GM18873 (cell line): ENCODE results near the gene KCNG4.

Experiments used
- ATAC-seq: cut with Tn5 transposase; IDR thresholded peaks from one replicate; pipeline ENCODE4 v1.9.1; 2021; ENCODE audit warnings: mild to moderate bottlenecking, moderate library complexity, moderate number of reproducible peaks; ENCODE audit not compliant: unreplicated experiment, low FRiP score

KCNG4 gene

DNA sequence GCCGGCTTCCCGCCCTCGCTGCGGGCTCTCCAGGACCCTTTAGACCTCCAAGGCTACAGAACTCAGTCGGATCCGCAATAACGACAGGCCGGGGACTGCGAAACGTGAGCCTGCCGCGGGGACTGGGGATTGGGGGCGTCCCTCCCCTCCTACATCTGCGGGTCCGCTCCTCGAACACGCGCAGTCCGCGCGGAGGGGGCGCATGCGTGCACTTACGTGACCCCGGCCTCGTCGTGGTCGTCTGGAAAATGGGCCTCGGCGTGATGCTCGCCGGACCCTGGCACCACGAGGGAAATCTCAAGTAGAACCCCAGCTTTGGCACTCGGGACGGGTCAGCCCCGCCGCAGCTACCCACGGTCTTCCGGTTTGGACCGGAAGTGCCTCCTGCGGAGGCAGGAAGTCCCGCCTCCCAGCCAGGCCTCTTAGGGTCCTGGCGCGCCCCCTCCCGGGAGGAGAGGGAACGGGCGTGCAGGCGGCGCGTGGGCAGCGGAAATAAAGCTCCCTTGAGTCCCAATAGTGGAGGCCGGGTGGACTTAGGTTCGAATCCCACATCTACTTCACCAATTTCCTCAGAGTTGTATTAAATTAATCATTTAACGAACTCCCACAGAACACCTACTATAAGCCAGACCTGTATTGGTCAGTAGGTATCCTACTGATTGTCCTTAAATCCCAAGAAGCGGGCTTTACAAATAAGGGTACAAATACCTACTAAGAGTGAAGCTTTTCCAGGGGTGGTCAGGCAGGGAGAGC lies 53.0 kb downstream of the KCNG4 start, which contains the start of gene TAF1C:
Gene TAF1C (minus strand): TSS at position 373 of the 753 bp plus-strand sequence. CDS start 2,069 bp downstream, outside the sequence.
- peak; percentile 47 for ATAC-seq

DNA sequence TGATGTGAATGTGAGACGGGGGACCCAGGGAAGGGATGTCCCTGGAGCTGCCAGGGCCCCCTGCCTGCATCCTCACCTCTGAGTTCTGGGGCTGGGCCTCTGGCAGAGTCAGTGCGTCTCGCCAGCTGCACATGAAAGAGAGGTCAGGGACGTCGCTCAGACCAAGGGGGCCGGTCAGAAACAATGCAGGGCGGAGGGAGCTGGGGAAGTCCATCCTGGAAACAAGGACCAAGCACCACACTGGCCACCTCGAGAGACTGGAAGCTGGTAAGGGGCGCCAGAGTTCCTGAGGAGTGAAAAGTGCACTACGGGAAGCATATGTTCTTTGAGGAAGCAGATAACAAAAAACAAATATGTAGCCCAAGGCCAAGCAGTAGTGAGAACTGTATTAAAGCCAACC lies 55.0 kb downstream of the KCNG4 start:
- ATAC-seq, result no peak

DNA sequence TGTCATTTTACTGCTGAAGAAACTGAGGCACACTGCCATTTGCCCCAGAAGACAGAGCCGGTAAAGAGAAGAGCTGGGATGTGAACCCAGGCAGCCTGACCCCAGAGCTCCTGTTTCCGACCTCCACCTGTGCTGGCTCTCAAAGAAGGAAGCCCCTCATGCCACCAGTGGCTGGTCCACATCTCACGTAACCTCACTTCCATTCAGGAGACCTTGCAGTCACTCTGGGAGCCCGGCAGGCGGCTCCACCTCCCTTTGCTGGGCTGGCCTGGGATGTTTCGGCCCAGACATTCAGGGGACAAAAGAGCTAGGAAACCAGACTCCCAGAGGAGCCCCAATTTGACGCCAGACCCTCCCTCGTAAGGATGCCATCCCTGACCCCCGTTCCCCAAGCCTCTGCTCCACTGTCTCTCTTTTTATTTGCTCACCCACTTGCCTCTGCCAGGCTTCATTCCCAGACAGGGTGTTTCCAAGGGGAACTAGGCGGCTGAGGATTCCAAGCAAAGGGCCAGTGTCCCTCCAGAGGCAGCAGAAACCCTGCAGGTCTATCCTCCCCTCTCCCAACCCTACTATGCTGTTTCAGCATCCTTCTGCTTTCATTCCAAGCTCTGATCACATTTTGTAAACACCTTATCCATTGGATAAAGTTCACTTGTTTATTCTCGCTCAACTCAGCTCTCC lies 55.8 kb downstream of the KCNG4 start:
- ATAC-seq, result no peak

DNA sequence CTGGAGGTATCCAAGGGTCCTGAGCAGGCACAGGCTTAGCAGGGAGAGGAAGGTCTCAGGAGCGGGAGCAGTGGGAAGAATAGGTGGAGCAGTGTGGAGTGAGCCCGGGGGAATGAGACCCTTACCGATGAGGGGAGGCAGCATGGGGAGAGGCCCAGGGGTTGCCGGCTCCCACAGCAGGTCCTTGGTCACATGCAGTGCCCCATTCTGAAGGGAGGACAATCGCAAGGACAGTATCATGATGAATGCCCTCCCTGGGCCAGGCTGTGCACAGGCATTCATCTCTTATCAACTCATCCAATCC lies 56.3 kb downstream of the KCNG4 start:
- ATAC-seq, result no peak

DNA sequence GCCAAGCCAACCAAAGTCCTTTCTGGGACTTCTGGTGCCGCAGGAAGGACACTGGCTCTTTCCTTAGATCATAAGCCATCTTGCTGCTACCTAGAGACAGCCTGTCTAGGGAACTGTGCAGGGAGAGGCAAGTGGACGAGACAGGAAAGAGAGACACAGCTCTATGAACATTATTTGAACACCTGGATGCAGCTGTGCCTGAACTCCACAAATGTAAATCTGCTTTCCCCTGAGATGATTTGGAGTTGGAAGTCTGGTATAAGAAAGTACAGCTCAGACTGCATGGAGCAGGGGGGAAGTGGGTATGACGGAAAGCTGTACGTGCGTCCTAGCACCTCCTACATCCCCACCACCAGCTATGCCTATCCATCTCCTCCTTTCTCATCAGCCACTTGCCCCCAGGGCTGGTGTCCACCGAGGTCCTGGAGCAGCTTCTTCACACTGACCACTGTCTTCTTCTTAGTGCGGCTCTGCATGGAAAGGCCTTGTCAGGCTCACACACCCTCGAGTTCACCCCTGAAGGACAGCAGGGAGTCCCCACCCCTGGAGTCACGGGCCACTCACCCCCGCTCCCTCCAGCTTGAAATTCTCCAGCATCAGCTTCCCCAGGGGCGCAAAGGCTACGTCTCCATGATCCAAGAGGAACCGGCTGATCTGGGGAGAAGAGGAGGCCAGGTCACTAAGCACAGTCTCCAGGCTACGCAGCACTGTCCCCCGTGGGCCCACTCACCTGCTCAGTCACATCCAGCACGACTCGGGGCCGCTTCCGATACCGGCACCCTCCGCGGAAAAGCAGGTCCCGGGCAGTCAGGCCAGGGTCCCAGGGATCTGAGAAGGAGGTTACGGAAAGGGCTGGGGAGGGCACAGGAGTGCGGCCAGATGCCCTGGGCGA lies 56.9 kb downstream of the KCNG4 start:
- no peak for ATAC-seq

DNA sequence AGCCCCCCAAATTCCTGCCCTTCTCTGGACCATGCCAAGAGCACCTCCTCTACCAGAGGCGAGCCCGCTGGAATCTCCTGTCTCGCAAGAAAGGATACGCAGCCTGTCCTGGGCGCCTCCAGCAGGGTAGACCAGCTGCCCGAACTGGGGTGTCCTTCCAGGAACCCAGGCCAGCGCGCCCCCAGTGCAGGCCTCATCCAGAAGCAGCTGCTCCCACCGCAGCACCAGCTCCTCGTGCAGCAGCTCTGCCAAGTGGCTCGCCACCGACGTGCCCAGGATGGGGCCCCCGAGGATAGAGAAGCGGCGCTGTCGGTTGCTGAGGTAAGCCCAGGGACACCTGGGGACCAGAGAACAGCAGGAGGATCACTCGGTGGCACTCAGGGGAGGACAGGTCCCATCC lies 57.7 kb downstream of the KCNG4 start:
- no peak for ATAC-seq

DNA sequence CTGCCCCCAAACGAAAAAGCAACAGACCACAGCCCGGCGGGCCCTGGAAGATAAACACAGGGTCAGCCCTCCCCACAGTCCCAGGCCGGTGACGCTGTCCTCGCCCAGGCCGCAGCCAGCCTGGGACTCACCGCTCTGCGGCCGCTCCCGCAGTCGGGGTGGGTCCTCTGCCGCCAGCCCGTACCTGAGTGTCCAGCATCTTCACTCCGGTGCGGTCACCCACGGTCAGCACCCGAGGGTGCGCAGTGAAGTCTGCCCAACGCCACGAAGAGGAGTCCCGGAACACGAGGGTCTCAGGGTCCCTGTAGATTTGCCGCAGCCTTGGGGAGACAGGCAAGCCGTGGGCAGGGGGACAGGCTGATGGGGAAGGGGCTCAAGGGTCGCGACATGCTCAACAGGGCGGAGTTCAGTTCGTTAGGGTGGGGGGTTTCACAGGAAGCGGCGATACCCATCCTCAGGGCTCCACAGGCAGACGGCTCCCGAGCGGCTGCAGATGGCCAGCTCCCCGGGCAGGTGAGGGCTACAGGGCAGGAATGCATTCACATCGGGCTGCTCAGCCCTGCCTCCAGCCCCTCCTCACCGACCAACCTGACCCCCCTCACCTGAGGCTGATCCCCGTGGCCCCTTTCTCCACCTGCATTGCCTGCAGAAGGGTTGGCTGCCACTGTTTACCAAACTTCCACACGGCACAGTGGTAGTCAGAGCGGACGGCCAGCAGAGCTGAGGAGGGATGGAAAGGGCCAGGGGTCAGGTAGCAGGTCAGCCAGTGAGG lies 58.5 kb downstream of the KCNG4 start:
- no peak for ATAC-seq

DNA sequence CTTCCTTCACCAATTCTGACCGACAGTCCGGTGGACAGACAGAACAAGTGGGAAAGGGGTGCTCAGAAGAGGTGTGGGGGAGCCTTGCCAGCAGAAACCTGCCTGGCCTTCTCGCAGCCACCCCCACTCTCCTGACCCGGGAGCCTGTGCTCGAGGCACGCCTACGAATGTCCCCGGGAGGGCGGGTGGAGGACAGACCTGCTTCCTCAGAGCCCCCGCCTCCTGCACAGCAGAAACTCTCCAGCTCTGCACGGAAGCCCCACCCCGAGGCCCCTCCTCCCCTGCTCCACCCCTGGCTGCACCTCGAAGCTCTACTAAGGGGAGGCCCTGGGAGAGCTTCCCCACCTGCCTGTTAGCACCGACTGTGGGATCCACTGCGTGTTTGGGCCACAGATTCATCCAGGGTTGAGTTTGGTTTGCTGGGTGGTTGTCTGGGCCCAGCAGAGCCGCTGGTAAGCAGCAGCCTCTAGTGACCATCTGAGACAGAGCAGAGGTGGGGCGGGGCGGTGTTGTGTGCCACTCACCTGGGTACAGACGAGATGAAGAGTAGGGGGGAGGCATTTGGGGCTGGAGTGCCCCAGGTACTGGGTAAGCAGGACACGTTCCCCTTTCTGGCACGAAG lies 59.2 kb downstream of the KCNG4 start:
- no peak for ATAC-seq

DNA sequence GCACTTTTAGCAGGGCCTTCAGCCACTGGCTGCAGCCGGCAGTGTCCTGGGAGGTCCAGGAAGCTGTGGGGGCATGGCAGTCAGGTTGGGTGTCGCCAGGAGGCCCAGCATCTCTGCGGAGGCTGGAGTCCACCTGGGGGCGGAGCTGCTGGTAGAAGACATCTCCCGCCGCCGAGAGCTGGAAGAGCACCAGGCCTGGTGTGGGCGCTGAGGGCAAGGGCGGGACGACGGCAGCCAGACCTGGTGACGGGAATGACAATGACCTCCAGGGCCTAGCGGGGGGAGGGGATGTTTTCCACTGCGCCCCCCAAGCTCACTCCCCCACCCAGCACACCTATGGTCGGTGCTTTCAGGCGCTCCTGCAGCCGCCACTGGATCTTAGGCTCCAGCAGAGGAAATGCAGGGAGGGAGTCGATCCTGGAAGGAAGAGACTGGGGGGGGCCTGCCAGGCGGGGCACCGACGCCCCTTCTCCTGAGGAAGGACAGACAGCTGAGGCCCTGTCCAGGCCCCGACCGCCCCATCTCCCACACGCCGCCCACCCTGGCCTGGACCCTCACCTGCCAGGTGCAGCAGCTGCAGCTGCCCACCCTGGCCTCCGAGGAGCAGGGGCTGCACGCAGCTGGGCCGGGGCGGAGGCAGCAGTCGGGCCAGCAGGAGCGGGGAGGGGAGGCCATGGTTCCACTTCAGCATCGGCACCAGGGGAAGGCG lies 60.0 kb downstream of the KCNG4 start:
- ATAC-seq, result no peak

DNA sequence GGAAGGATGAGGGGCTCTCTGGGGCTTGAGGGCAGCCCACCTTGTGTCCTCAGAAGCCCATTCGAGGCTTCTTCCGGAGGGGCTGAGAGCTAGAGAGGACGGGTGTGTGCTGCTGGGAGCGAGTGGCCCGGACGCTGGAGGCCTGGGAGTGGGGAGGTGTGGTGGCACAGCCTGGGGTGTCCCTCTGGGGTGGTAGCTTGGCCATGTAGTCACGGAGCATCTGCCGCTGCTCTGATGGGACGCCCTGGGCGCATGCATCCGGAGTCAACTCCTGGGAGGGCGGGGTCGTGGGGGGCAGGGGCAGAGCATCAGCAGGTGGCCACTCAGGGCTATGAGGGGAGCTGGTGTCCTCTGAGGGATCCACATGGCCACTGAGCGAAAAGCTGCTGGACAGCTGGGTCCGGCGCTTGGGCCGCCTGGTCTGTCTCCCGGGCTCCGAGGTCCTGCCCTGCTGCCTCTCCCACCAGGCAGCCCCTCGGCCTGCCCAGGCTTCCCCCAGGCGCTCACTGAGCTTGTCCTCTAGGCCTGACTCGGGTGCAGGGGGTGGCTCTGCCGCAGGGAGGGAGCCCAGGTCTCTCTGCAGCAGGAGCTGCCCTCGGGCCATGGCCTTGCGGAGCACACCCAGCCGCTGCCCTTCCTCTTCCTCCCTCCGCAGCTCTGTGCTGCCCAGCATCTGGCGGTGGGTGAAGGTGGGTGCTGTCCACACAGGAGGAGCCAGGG lies 60.8 kb downstream of the KCNG4 start:
- ATAC-seq, result no peak

DNA sequence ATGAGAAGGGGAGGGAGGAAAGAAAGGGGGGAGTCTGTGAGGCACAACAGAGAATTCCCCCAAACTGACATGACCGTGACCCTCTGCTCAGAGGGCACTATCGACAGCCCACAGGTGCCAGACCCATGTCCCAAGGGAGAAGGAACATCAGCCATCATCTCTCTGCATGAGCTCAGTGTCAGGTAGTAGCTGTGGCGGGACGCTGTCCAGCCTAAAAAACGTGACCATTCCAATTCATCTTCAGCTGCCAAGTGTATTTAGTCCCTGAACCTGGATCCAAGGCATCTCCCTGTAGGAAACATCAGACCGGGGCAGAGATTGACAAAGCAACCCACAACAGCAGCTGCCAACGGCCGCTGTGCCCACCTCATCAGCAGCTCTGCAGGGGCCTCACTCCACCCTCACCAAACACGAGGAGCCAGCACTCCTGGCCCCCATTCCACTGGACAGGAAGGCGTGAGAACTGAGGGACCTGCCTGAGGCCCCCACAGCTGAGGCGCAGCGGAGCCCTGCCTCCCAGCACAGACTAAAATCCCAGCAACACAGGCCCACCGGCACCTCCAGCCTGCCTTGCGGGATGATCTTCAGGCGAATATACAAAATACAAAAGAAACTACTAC lies 61.6 kb downstream of the KCNG4 start:
- no peak for ATAC-seq

DNA sequence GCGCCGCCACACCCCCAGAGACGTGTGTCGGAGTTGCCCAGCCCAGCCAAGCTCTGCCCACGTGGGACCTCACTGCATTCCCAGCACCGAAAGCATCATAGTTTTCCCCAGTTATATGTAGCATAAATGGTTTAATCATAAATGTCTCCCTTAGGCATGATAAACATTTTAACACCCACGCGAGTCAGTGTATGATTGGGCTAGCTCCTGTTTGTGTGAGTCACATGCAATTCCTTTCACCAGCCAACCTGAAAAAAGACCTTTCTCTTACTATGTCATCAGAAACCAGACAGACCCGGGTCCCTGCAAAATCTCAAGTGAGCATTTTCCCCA lies 62.1 kb downstream of the KCNG4 start:
- ATAC-seq, result no peak

DNA sequence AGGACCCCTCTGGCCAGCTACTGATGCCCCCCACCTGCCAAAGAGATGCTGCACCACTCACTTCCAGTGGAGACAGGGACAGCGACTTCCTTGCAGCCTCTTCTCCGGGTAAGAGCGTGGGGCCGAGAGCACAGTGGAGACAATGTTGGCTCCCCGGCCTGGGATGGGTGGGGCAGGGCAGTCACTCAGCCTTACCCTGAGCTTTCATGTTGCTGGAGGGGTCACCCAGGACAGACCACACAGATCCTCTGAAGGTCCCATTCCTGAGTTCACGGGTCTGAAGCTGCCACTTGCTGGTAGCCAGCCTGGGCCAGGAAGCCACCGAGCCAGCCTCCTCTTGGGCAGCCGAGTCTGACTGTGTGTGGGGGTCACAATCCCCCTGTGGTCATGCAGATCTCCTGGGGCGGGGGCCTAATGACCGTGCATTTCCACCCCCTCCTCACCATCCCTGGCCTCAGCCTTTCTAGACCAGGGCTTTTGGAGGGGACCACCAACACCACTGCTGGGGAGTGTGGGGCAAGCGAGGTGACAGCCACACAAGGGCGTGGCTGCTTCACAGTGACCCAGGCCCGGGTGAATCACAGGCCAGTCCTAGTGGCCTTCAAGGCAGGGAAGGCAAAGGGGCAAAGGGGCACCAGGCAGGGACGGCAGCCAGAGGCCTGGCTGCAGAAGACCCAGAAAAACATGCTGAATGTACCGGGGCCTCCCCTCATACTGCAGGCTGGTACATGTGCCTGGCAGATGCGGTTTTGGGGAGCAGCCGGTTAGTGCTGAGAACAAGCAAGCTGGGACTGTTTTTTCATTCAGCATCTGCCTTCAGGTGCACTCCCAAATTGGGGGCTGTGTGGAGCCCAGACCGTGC lies 63.4 kb downstream of the KCNG4 start:
- no peak for ATAC-seq

DNA sequence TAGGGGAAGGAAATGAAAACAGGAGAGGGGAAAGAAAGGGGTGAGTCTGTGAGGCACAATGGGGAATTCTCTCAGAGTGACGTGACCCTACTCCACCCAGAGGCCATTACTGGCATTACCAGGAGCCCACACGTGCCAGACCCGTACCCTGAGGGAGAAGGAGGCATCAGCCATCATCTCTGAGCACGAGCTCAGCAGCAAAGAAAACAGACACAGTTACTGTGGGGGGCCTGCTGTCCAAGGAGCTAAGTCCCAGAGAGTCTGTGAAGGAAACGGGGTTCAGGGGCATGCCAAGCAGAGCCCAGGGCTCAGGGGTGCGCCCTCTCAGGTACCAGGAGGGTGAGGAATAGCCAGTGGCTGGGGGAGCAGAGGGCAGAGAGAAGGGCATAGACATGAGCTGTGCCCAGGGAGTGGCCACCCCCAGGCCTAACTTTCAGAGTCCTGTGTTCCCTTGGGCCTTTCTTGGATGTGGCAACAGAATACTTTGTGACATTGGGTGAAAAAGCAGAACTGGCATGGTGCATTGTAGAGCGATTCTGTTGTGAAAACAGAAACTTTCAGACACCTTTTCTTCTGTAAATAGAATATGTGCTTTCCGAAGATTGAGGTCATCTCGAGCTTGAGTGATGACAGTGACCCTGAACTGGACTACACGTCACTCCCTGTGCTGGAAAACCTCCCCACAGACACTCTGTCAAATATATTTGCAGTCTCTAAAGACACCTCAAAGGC lies 64.3 kb downstream of the KCNG4 start:
- peak; percentile 70 for ATAC-seq

DNA sequence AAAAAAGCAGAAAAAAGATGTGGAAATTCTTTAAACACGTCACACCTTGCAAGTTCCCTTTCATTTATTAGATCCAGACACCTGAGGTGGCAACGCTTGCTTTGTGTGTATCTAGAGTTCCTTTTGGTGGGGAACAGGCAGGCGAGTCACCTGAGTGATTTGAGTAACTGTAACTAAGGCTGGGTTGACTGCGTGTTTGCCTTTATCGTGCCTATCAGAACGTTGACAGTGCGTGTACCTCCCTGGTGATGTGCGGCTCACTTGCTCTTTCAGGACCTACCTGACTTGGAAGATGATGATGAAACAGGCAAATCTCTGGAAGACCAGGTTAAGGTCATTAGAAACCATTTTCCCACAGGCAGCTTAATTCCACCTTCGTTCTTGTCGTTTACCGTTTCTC lies 65.4 kb downstream of the KCNG4 start:
- ATAC-seq, result no peak

DNA sequence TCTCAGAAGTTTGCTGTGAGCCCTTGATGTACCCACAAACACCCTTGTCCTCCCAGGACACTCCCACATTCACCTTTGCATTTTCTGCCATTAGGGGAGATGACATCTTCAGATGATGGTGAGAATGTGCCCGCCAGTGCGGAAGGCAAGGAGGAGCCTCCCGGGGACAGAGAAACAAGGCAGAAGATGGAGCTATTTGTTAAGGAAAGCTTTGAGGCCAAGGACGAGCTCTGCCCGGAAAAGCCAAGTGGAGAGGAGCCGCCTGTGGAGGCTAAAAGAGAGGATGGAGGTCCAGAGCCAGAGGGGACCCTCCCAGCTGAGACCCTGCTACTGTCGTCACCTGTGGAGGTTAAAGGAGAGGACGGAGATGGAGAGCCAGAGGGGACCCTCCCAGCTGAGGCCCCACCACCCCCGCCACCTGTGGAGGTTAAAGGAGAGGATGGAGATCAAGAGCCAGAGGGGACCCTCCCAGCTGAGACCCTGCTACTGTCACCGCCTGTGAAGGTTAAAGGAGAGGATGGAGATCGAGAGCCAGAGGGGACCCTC lies 70.0 kb downstream of the KCNG4 start:
- ATAC-seq, result no peak
